CD4-positive, alpha-beta T cell treated with Interleukin-10 for 1 hour (primary cell): ENCODE measurements around the gene UTP25.
A peak's percentile ranks its signal among the peaks of the same experiment; 100 is the strongest.

Experiments used
- DNase-seq: peaks from one replicate; pipeline ENCODE4 v3.0.0-alpha.2; 2020

The UTP25 gene

DNA sequence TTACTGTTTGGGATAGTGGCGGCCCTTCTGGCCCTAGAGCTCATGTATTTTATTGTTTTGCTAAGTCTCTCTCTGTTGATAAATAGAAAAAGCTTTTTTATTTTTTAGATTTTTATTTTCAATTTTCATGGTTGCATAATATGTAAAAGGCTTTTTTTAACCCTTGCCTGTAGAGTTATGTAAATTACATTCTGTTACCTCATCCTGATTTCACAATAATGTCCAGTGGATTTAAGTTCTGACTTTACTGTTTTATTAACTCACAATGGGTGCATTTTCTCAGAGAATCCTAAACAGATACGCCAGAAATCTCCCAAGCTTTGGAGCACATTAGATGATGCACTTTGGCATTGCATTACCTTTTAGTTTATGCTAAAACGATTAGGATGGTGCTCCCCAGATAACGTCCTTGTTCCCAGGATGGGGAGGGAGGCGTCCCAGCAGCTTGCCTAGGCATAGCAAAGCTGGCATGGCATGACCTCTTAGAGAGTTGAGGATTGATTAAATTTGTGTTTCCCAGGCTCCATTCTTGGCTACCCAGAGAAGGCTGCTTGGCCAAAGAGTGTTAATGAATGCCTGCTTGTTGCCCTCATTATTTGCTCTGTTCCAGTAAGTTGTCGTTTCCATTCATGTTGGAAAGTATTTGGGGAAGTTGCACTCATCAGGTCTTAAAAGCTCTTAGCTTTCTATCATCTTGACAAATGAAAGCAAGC, 17.1 kb downstream of the UTP25 start:
- no peak for DNase-seq

DNA sequence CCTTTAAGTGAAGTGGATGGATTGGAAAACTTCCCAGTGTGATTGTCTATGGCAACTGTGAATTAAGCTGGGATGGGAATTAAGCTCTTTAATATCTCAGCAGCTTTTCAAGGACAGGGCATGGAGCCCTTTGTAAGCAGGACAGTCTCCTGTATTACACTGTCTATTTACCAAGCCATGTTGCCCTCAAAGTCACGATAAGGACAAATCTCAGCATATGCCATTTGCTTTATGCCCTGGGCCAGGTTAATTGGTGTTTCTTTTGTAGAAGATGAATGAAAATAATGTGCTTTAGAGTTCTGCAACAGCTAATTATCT, 17.6 kb downstream of the UTP25 start:
- no peak for DNase-seq

DNA sequence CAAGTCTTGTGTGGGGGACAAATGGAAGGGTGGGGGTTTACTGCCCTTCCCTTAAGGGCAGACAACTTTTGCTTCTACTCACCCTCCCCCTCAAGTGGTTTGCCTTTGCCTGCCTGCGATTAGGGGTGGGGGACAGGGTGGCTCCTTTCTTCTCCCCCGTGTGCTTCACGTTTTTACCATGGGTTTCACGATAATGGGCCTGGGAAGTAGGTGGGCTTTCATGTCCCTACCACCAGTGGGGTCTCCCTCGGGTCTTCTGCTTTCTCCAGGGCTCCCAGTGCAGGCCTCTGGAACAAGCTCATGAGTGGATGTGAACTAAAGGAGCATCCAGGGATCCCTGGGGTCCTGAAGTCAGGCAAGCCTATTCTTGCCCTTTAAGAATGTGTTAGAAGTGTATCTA, 21.6 kb downstream of the UTP25 start:
- DNase-seq: no peak

DNA sequence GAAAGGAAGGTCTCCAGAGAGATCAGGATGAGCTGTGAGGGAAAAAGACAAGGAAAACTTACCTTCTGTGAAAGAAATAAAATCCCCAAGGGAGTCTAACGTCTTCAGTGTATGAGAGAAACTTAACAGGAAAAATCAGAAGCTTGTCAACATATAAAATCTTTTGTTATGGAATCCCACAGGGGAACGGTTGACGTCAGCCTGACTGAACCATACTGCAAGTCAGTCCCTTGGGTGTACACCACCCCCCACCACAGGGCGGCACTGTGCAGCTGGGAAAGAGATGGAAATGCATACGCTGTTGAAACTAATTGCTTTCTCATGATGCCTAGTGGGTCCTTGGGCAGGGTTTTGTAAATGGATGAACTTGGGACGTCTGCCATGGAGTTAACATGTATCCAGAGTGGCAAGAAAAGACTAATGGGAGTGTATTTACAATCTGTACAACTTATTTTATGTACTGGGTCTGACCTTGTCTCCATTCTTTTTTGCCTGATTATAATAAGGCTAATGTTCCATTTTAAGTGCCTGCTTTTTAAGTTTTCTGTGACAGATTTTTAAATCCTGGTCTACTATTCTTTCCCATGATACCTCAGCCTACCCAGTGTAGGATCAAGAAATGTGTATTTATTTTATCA, 22.7 kb downstream of the UTP25 start:
- DNase-seq: peak; percentile 3

DNA sequence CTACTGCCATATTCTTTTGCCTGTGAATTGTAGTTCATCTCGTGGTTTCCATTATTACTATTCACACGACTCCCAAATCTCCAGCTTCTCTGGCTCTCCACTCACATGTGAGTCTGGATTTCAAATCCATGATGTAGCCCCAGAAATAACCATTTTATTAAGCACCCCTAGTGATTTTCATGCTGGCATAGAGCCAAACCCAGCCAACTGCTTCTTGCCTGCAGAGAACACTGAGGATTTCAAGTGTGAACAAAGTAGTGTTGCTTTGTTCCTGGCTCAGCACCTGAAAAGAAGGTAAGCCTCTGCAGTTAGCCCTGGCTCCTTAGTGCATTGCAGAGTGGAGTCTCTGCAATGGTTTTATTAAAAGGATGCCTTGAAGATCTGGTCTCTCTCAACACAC, 25.9 kb downstream of the UTP25 start:
- no peak for DNase-seq

DNA sequence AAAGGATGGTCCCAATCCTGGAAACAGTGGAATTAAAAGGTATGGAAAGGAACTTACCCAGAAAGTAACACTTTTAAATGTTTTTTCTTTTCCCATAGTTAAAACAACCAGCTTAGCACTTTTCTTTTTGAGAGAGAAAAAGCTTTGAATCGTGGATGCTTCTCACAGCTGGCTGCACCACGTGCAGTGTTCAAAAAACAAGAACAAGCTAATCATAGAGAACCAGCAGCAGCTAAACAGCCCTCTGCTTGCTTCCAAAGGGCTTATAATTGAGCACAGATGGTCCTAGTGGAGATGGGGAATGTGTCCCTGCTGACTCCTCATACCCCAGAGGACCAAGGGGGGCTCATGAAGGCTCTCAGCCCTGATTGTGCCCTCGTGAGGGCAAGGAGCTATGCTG, 26.4 kb downstream of the UTP25 start:
- no peak for DNase-seq

DNA sequence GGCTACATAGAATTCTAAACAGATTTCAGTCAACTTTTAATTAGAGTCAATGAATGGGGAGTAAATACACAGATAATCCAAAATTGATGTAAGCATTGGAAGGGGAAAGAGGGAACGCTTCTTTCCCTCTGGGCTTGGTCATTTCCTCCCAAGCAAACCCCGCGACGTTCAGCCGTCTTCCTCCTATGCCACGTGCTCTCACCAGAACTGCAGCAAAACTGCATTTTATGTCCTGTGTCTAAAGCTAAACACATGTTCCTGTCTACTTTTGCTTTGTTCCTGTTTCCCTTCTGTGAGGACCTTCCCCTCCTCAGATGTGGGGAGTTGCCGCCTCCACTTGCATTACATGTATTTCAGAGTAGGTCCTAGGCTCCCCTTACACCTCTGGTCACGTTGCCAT, 27.2 kb downstream of the UTP25 start:
- DNase-seq: no peak

DNA sequence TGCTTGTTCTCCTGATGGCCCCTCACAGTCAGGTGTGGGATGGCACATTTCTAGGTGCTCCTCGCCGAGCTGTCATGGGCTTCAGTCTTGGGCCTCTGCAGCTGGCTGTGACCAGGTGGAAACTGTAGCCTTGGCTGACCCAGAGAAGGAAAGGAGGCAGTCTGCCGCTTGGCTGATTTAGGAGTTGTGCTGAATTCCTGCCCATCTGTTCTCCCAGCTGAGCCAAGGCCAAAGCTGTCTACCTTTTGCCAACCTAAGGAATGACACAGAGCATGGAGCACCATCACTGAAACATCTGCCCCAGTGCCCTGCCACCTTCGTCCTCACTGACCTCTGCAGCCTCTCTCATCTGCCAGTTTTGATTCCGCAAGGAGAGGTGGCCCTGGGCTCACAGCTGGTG, 27.9 kb downstream of the UTP25 start:
- DNase-seq: no peak

DNA sequence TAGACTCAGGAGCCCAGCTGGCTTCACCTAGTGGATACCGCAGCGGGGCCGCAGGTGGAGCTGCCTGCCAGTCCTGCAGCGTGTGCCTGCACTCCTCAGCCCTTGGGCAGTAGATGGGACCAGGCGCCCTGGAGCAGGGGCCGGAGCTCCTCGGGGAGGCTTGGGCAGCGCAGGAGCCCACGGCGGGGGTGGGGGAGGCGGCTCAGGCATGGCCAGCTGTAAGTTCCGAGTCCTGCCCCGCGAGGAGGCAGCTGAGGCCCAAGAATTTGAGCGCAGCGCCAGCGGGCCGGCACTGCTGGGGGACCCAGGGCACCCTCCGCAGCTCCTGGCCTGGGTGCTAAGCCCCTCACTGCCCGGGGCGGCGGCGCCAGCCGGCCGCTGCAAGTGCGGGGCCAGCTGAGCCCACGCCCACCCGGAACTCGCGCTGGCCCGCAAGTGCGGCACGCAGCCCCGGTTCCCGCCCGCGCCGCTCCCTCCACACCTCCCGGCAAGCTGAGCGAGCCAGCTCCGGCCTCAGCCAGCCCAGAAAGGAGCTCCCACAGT, 30.9 kb downstream of the UTP25 start:
- DNase-seq: no peak

DNA sequence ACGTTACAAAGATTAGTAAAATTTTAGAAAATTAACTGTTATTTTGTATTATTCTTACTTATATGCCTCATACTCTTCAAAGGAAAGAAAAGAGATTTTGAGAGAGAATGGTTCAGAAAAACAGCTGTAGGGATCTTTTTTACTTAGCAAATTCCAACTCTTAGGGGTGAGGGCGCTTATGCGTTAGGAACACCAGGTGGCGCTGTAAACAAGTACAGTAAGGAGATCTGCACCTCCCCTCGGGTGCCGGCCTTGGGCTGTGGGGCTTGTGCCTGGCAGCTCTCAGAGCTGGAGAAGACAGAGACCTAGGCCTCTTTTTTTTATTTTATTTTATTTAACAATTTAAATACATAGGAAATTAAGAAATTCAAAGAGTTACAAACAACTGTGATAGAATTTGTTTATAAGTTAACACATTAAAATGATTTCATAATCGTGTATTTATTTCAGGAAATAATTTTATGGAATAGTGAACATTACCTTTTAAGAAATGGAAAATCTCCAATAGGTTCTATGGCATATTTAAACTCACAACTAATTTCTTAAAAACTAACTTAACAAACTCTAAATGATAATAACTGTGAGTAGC, 32.6 kb downstream of the UTP25 start:
- peak; percentile 69 for DNase-seq

DNA sequence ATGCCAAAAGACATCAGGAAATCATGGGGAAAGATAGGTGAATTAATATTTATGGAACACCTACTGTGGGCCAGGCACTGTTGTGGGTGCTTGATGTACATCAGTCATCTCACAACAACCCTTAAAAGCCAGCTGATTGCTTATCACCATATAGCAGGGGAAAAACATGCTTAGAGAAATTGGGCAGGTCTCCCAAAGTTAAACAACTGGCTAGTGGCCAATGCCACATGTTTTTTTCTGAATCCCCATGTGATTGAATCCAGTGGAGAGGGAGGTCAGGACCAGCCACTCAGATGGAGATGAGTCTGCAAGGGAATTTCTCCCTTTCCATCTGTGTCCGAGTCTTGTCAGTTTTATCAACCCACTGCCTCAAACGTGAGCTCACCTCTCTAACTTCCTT, 33.5 kb downstream of the UTP25 start:
- DNase-seq: no peak

DNA sequence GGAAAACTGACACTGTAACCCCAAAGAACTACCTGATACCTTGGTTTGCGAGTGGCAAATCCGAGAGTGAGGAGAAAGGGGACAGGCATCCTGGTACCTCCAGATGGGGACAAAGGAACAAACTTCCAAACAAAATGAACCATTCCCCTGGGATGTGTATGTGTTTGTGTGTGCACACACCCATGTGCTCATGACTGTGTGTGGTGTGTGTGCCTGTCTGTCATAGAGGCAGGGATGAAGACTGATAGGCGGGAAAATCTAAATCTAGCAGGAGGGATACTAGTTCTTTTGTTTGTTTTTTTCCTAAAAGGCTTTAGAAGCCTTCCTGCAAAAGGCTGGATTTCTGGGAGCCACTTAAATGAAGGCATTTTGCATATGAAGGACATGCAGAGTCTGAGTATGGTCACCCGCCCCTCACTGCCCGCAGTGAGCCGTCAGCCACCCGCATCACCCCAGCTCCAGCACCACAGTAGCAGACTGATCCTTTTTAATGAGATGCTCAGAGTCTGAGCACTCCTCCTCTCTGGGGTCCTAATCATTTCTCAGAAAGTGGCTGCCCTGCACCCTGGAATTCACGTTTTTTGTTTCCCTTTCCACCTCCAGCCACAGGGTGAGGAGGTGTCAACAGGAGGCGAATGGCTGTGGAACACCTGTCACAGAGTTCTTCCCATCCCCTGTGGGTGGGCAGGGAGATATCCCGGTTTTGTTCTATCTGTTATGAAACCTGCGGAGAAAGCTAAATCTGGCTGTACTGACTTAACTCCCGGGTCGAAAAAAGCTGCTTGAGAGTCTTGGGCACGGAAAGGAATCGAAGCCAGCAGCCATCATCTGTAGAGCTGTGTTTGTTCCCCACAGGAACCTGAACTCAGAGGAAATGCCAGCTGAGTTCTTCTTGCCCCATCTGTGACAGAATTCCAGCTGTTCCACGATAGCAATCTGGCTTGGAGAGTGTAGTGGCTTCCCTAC, 34.9 kb downstream of the UTP25 start:
- no peak for DNase-seq

DNA sequence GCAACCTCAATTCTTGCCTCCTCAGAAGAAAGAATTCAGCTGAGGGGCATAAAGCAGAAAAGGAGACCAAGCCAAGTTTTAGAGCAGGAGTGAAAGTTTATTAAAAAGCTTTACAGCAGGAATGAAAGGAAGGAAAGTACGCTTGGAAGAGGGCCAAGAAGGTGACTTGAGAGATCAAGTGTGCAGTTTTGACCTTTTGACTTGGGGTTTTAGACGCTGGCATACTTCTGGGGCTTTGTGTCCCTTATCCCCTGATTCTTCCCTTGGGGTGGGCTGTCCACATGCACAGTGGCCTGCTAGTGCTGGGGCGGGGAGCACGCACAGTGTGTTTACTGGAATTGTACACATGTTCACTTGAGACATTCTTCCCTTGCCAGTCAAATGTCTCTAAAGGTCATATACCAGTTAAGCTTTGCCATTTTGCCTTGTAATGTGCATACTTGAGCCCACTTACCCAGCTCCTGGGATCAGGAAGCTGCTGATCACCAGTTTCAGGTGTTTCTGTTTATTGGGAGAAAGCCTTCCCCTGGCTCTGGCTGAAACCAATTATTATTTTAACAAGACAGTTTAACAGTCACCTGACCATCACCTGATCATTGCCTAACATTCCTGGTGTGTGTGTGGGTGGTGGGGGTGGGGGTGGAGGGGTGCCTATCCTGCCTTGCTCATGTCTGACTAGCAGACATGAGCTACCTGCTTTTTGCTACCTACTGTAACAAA, 36.2 kb downstream of the UTP25 start:
- no peak for DNase-seq

DNA sequence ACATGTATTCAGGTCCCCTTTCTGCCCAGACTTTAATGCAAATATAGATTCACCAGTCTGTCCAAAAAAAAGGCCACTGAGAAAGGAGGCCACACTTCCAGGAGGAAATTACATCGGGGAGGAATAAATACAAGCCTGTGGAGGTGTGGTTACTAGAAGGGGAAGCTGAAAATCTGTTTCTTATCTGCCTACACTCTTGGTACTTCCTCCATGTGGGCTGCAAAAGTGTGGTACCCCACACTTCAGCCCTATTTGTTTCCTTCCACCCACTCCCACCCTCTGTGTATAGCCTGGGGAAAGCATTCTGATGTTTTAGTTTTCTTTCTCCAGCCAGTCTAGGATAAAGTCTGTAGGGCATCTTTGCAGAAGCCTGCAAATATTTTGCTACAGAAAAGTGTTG, 38.4 kb downstream of the UTP25 start:
- no peak for DNase-seq

DNA sequence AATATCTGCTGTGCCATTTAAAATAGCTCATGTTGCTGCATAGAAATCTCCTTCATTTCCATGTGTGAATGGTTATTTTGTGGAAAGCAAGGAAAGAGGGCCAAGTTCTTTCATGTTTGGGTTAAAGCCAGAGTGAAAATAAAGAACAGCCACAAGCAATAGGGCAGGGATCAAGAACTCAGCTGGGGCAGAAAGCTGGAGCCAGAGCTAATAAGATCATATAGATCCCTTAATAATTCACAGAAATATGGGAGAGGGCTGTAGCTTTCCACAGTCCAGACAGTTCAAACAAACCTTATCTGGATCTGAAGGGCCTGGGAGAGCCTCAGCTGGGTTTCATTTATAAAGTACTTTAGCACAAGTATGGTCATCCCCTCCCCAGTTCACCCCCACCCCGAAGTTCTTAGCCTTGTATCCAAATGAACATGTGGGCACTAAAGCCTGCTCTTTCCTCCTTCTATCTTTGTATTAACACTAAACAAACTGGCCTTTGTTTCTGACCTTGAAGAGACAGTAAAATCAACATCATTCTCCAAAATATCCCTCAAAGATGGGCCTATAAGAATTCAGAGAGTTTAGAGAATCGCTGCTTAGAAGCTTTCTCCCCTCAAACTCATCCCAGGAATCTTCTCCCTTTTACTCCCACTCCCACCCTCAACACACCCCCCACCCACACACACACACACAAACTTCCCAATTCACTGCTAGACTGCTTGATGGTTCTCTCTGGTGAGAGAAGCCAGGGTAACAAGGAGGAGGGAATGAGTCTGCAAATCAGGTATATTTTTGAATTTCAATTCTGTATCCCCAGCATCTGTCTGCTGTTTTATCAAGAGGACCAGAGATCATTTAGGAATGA, 41.7 kb downstream of the UTP25 start:
- DNase-seq: no peak

DNA sequence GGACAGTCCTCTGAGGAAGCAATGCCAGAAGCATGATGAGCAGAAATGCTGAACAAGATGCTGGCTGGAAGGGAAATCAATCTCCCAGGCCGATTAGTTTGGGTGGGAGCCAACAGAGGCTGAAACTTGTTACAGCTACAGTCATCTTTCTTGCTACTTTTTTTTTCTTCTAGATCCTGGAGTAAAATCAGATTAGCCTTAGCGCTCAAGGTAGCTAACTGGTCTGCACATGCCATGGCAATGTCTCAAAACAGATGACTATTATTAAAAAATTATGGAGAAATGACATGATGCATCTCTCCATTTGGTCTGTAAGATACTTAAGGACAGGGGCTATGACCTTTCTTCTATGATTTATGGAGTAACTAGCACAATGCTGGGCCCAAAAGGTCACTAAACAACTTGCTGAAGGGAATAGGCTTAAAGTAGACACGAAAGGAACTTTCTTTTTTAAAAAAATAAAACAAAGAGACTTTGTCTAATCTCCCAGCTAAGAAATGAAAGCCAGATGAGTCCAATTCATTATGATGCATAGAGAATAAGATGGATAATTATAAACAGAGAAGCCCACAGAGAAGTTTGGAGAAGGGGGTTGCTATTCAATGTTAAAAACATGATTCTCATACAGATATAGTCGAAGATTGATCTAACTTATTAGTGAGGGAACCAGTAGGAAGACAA, 42.5 kb downstream of the UTP25 start:
- DNase-seq: no peak

DNA sequence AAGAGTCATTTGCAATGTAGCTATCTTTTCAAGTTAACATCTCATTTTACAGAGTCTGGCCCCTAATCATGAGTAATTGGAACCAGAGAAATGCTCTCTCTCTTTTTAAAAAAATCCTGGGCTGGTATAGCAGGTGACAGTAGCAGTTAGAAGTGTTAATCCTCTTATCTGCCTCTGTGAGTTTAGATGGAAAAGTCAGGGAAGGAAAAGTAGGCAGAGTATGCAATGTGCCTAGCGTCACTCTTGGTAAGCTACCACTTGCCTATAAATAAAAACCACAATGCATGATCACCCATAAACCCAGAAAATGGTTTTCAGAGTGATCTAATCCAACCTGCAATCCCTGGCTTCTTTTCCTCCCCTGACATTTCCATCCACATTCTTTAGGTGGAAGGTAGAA, 43.2 kb downstream of the UTP25 start:
- no peak for DNase-seq

DNA sequence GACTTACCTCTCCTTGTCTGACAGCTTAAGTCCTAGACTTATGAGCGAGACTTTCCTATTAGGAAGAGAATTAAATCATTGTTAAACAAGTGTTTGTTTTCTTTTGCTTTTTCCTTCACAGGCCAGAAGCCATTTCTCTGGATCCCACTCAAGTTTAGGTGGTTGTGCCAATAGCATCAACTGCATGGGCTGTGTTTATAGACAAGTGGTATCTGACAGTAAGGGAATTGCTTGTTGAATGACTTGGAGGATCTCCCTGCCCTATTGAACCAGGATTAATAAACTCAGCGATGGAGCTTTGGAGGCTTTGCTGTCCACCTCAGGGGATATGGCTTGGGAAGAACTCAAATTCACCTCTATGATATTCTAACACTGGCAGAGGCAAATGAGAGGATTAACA, 43.7 kb downstream of the UTP25 start:
- DNase-seq: no peak

DNA sequence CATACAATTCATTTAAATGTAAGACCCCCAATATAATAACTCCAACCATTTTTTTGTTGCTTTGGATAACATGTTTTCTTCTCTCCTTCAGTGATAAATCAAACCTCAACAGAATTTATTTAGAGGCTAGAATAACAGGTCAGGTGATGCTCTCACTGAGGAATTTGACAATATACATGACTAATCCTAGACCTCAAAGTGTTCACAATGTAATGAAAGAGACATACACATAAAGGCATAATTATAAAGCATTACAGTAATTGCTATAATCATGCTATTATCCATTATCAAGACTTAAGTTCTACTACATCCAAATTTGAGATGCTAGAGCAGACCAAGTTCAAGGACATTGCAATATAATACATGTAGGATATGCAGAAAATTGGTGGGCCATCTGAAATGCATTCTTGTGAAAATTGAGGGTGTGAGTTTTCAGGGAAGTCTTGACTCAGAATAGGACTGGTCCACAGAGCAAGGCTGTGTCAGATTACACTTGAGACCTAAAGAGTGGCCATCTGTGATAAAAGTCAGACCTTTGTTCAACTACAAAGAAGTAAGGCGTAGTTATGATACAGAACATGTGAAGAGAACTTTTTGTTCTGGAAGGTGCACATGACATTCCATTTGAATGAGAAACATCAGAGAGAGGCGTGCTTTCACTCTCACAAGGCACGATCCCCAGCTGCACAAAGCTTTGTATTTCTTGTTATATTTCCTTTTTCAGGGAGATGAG, 45.5 kb downstream of the UTP25 start:
- no peak for DNase-seq

DNA sequence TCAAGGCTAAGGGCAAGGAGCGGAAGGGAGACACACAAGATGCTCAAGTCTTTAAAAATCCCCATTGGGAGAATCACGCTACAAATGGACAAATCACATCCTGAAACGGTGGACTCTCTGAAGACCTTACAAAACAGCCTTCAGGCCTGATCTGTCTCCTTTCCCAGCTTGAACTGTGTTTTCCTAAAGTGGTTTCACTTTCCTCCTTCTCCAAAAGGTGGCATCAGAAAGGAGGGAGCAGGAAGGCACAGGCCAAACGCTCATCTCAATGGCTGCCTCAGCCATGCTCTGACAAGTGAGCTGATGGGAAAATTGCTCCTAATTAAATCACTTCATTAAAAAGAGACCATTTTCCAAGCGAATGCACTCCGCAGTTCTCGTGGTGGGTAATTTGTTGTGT, 47.7 kb downstream of the UTP25 start:
- DNase-seq: no peak
